Endodermal cell (in vitro differentiated cells): Measurements from ENCODE around the gene NKG7. TPM values are rescaled to one million over a fixed set of nuclear protein-coding genes. Genes with fewer than 3 reads are reported as not detected.
"Not testable (repeated sequence)": the region's sequence is repeated elsewhere in the genome, so short reads cannot be mapped to it uniquely, and the experiment has no call there.

ENCODE experiments used
- DNase-seq: peaks from one replicate; pipeline ENCODE4 v3.0.0-alpha.2; 2017
- H3K27ac ChIP-seq: 2 replicates; pipeline ENCODE4 v1.5.1; 2013; ENCODE audit warnings: mild to moderate bottlenecking, low read depth, low read length, moderate library complexity
- H3K27me3 ChIP-seq: 2 replicates; pipeline ENCODE4 v1.6.1; 2013; ENCODE audit warnings: mild to moderate bottlenecking, low read length, moderate library complexity; ENCODE audit not compliant: insufficient read depth, control insufficient read depth, poor library complexity, severe bottlenecking
- H3K36me3 ChIP-seq: 2 replicates; pipeline ENCODE4 v1.7.0; 2013; ENCODE audit warnings: mild to moderate bottlenecking, low read length, moderate library complexity; ENCODE audit not compliant: control insufficient read depth, insufficient read depth
- H3K4me1 ChIP-seq: one replicate; pipeline ENCODE4 v1.7.0; 2013; ENCODE audit warnings: low read length; ENCODE audit not compliant: control insufficient read depth, insufficient read depth
- H3K4me3 ChIP-seq: 2 replicates; pipeline ENCODE4 v1.5.1; 2013; ENCODE audit warnings: mild to moderate bottlenecking, low read length, moderate library complexity
- H3K9ac ChIP-seq: 2 replicates; pipeline ENCODE4 v1.6.1; 2013; ENCODE audit warnings: mild to moderate bottlenecking, low read length, moderate library complexity; ENCODE audit not compliant: poor library complexity, severe bottlenecking; ENCODE audit errors: extremely low read depth
- H3K9me3 ChIP-seq: 2 replicates; pipeline ENCODE4 v1.6.1; 2013; ENCODE audit warnings: mild to moderate bottlenecking, low read length, moderate library complexity; ENCODE audit not compliant: control insufficient read depth
- H3K27ac Mint-ChIP-seq: 2 replicates; pipeline ENCODE4 v1.8.0; 2020; ENCODE audit warnings: mixed read lengths
- H3K27me3 Mint-ChIP-seq: 2 replicates; pipeline ENCODE4 v1.8.0; 2021; ENCODE audit warnings: mild to moderate bottlenecking, mixed read lengths; ENCODE audit not compliant: insufficient read depth
- H3K36me3 Mint-ChIP-seq: 2 replicates; pipeline ENCODE4 v1.8.0; 2020; ENCODE audit warnings: low read depth, mixed read lengths
- H3K4me1 Mint-ChIP-seq: 2 replicates; pipeline ENCODE4 v1.8.0; 2020; ENCODE audit warnings: mixed read lengths
- H3K4me3 Mint-ChIP-seq: 2 replicates; pipeline ENCODE4 v1.8.0; 2020; ENCODE audit warnings: mild to moderate bottlenecking, moderate library complexity, mixed read lengths
- H3K9me3 Mint-ChIP-seq: 2 replicates; pipeline ENCODE4 v1.8.0; 2020; ENCODE audit warnings: mild to moderate bottlenecking, mixed read lengths
- WGBS, 2 experiments: methylation state at CpG; one replicate each; pipeline versions ENCODE4 v1.1.5 to v1.1.7; 2013; ENCODE audit warnings: missing lambda C conversion rate in 2 of 2, mixed read lengths in 1 of 2; ENCODE audit not compliant: insufficient coverage in 1 of 2, insufficient read length in 1 of 2; 5-methylcytosine and 5-hydroxymethylcytosine counted together
- total RNA-seq, 2 donors: library from RNA; stranded (reverse); fragmentation: NEBNext Ultra II Directional in 1 of 2; extraction: Animal tissue kit (Norgen Biotek cat#: 25700) in 1 of 2; gene quantifications; 2 replicates in 1 of 2; 3 replicates in 1 of 2; pipeline ENCODE4 v1.2.1, GENCODE V29; 2021
- TF ChIP-seq, protein P1 (sequence below): fragments of 200-600 bp; sonication (generic); conservative IDR thresholded peaks from 2 replicates; pipeline ENCODE4 v1.5.0; 2021; ENCODE audit warnings: antibody characterized with exemption, mild to moderate bottlenecking

Gene NKG7
- total RNA-seq, 2 donors from 2014 or later, result not detected

DNA sequence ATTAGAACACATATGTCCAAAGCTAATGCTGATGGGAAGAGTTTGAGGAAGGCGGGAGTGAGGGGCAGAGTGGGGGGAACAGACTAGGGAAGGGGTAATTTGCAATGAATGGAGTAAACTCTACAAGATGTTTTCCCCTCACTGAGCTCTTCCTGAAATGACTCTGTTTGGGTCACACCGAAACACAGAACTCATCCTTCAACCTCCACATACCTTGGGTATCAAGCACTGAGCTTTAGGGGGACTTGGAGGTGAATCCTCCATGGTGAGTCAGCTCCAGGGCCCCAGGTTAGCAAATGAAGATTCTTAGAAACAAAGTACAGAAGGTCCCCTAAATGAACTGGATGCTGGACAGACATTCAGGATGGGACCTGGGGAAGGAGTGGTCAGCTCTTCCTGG lies 46.3 kb upstream of the NKG7 start:
- H3K9me3 Mint-ChIP-seq, result no peaks in the 10 kb centered on the region
- H3K36me3 Mint-ChIP-seq, result no peaks in the 10 kb centered on the region
- Histone ChIP-seq H3K27ac (no peak overlapping the region), H3K9me3 (no peaks in the 10 kb centered on the region), H3K4me1 (no peaks in the 10 kb centered on the region), H3K36me3 (no peaks in the 10 kb centered on the region), H3K4me3 (no peak overlapping the region), H3K9ac (no peak overlapping the region), H3K27me3 (peaks cover 8% of the 10 kb centered on the region)
- peaks cover 4% of the 10 kb centered on the region for H3K4me1 Mint-ChIP-seq
- peaks cover 31% of the 10 kb centered on the region for H3K27me3 Mint-ChIP-seq
- H3K4me3 Mint-ChIP-seq, result no peak overlapping the region
- H3K27ac Mint-ChIP-seq, result no peak overlapping the region
- TF ChIP-seq, protein P1, sequence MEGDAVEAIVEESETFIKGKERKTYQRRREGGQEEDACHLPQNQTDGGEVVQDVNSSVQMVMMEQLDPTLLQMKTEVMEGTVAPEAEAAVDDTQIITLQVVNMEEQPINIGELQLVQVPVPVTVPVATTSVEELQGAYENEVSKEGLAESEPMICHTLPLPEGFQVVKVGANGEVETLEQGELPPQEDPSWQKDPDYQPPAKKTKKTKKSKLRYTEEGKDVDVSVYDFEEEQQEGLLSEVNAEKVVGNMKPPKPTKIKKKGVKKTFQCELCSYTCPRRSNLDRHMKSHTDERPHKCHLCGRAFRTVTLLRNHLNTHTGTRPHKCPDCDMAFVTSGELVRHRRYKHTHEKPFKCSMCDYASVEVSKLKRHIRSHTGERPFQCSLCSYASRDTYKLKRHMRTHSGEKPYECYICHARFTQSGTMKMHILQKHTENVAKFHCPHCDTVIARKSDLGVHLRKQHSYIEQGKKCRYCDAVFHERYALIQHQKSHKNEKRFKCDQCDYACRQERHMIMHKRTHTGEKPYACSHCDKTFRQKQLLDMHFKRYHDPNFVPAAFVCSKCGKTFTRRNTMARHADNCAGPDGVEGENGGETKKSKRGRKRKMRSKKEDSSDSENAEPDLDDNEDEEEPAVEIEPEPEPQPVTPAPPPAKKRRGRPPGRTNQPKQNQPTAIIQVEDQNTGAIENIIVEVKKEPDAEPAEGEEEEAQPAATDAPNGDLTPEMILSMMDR, result no peak
- DNase-seq, result no peak
- 92% methylated on average over 2 of the region's 2 CpGs; no CpG with 5 or more reads in 1 of the 2 experiments for WGBS, 2 experiments

DNA sequence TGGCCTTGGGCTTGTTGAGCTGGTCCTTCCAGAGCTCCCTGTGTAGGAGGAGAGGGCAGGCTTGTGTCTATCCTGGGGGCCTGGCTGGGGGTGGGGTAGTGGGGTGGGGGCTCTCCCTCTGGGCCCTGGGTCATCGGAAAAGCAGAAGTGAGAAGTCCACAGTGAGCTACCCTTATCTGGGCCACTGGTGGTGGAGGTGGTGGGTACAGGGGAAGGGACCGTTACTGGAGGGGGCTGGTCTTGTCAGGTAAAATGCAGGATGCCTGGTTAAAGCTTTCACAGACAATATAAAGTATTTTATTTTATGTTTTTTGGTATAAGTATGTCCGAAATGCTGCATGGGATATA lies 45.3 kb upstream of the NKG7 start:
- no peaks in the 10 kb centered on the region for H3K9me3 Mint-ChIP-seq
- WGBS, 2 experiments, result 80% methylated on average over 2 of the region's 3 CpGs; no CpG with 5 or more reads in 1 of the 2 experiments
- Histone ChIP-seq H3K36me3 (no peaks in the 10 kb centered on the region), H3K4me3 (no peak overlapping the region), H3K27ac (no peak overlapping the region), H3K27me3 (peaks cover 8% of the 10 kb centered on the region), H3K4me1 (no peaks in the 10 kb centered on the region), H3K9ac (no peak overlapping the region), H3K9me3 (no peaks in the 10 kb centered on the region)
- TF ChIP-seq, protein P1, result no peak
- H3K36me3 Mint-ChIP-seq, result no peaks in the 10 kb centered on the region
- no peak overlapping the region for H3K4me3 Mint-ChIP-seq
- no peak overlapping the region for H3K27ac Mint-ChIP-seq
- DNase-seq, result no peak
- H3K27me3 Mint-ChIP-seq, result peaks cover 28% of the 10 kb centered on the region
- H3K4me1 Mint-ChIP-seq, result peaks cover 4% of the 10 kb centered on the region

DNA sequence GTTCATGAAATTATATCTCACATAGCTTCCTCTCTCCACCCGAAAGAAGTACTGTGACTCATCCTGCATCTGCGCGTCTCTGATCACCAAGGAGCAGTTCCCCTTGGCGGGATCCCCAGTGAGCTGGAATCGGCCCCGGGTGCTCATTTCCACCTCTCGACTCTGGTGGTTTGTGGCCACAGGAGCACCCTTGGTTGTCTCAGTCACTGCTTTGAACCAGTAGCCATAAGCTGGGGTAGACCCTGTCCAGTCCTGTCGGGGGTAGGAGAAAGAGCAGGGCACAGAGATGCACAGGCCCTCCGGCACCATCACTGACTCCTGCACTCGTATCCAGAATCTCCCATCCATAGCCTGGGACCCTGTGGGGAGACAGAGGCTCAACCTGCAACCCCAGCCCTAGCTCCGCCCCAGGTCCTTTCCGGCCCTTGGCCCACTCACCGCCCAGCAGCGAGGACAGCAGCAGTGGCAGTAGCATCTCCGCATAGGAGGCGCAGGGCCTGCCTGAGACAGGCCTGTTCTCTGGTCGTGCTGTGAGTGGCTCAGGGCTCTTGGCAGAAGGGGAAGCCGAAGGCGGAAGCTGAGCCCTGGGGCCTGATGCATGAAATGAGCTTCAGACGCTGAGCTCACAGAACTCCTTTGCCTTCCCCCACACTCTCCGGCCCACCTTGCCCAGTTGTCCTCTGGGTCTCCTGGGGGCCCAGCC lies 44.8 kb upstream of the NKG7 start, which contains the start of gene SIGLEC10:
Gene SIGLEC10, minus strand, starts transcription at position 536 of the 703 bp plus-strand sequence. Its CDS starts 61 bp downstream, at position 475.
- Histone ChIP-seq H3K27ac (no peak within 1 kb of the TSS), H3K27me3 (peaks cover 8% of the 10 kb centered on the region), H3K36me3 (no peaks in the 10 kb centered on the region), H3K4me3 (no peak within 1 kb of the TSS), H3K4me1 (no peaks in the 10 kb centered on the region), H3K9me3 (no peaks in the 10 kb centered on the region), H3K9ac (no peak within 1 kb of the TSS)
- no peaks in the 10 kb centered on the region for H3K9me3 Mint-ChIP-seq
- 83 to 85% methylated on average over 14 to 21 of the region's 21 CpGs for WGBS, 2 experiments
- DNase-seq, result peak; percentile 52
- H3K4me3 Mint-ChIP-seq, result no peak within 1 kb of the TSS
- no peaks in the 10 kb centered on the region for H3K36me3 Mint-ChIP-seq
- TF ChIP-seq, protein P1, result no peak
- H3K27me3 Mint-ChIP-seq, result peaks cover 24% of the 10 kb centered on the region
- H3K27ac Mint-ChIP-seq, result no peak within 1 kb of the TSS
- H3K4me1 Mint-ChIP-seq, result peaks cover 4% of the 10 kb centered on the region

DNA sequence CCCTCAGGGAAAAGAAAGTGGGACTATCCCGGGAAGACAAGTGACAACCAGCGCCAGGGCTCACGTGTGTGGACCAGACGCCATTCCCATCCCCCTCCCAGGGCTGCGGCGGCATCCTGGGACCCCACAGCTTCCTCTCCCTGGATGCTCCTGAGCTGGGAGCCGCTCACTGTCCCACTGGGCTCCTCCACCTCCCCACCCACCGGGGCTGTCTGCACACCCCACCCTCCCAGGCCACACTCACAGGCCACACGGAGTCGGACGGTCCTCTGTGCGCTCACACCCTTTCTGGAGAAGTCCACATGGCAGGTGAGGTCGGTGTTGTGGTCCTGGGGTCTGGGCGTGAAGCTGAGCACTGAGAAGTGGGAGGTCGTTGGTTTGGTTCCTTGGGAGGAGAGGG lies 44.0 kb upstream of the NKG7 start:
- 94% methylated on average over 10 of the region's 15 CpGs; no CpG with 5 or more reads in 1 of the 2 experiments for WGBS, 2 experiments
- not testable (repeated sequence) for H3K9me3 Mint-ChIP-seq, H3K27ac ChIP-seq, H3K4me3 ChIP-seq, H3K36me3 Mint-ChIP-seq, H3K4me3 Mint-ChIP-seq, H3K9ac ChIP-seq, DNase-seq, H3K27me3 ChIP-seq, H3K9me3 ChIP-seq, H3K27ac Mint-ChIP-seq, H3K36me3 ChIP-seq, H3K4me1 Mint-ChIP-seq, H3K4me1 ChIP-seq
- peaks cover 16% of the 10 kb centered on the region for H3K27me3 Mint-ChIP-seq
